Transverse colon (tissue), 4 donors: ENCODE measurements around the gene ZC3H4. TPM values are rescaled to one million over a fixed set of nuclear protein-coding genes. Genes with fewer than 3 reads are reported as not detected.
A peak's percentile ranks its signal among the peaks of the same experiment; 100 is the strongest.

ENCODE experiments used
- DNase-seq: peaks from one replicate; pipeline ENCODE4 v3.0.0-alpha.2; 2019
- H3K27ac ChIP-seq, 4 donors: fragments of 200-600 bp; sonication (generic); 2 replicates each; pipeline ENCODE4 v1.5.1; 2016 to 2018; ENCODE audit warnings: inconsistent platforms in 4 of 4
- H3K27me3 ChIP-seq: fragments of 200-600 bp; sonication (generic); 2 replicates; pipeline ENCODE4 v1.5.1; 2017; ENCODE audit warnings: inconsistent platforms
- H3K36me3 ChIP-seq, 4 donors: fragments of 200-600 bp; sonication (generic); 2 replicates each; pipeline ENCODE4 v1.5.1; 2017 to 2019; ENCODE audit warnings: inconsistent platforms in 4 of 4
- H3K4me1 ChIP-seq, 4 donors: fragments of 200-600 bp; sonication (generic); 2 replicates each; pipeline ENCODE4 v1.5.1; 2017 to 2020; ENCODE audit warnings: inconsistent platforms in 4 of 4
- H3K4me3 ChIP-seq, 4 donors: fragments of 200-600 bp; sonication (generic); 1 replicate in 1 of 4; 2 replicates in 3 of 4; pipeline versions ENCODE4 v1.5.1 to v1.6.1; 2017 to 2019; ENCODE audit warnings: inconsistent platforms in 4 of 4
- H3K9me3 ChIP-seq, 2 donors: fragments of 200-600 bp; sonication (generic); 2 replicates each; pipeline ENCODE4 v1.5.1; 2017 to 2019; ENCODE audit warnings: inconsistent platforms in 2 of 2
- CTCF ChIP-seq, 5 experiments: fragments of 200-600 bp in 3 of 5; fragments of 450-650 bp in 2 of 5; sonication (generic) in 3 of 5; IDR thresholded peaks; 1 replicate in 2 of 5; 2 replicates in 3 of 5; pipeline ENCODE4 v1.5.1; 2016 to 2017; ENCODE audit warnings: antibody characterized with exemption in 5 of 5, inconsistent platforms in 3 of 5, mild to moderate bottlenecking in 2 of 5, moderate library complexity in 1 of 5
- EP300 ChIP-seq: sonication (generic); formaldehyde crosslinking; IDR thresholded peaks from one replicate; pipeline ENCODE4 v1.6.1; 2017; ENCODE audit warnings: antibody characterized with exemption, low read depth
- POLR2A ChIP-seq: fragments of 450-650 bp; IDR thresholded peaks from one replicate; pipeline ENCODE4 v1.6.1; 2016; ENCODE audit warnings: antibody characterized with exemption, mild to moderate bottlenecking, moderate library complexity
- POLR2AphosphoS5 ChIP-seq, 3 donors: sonication (generic); formaldehyde crosslinking; IDR thresholded peaks; one replicate each; pipeline ENCODE4 v1.6.1; 2016; ENCODE audit warnings: antibody characterized with exemption in 3 of 3
- WGBS, 2 donors: methylation state at CpG; one replicate each; pipeline ENCODE4 v1.1.5; 2018; ENCODE audit warnings: low coverage in 1 of 2; 5-methylcytosine and 5-hydroxymethylcytosine counted together
- in situ Hi-C, 4 donors: fragments of 200-750 bp; cut with MboI; loops; one replicate each; pipeline versions ENCODE4 v1.15.0 to v1.15.1; 2017; ENCODE audit warnings: low sequenced_read_pairs in 3 of 4, low pct_ligation_motif_present in 1 of 4, low pct_unique_long_range_greater_than_20kb in 1 of 4
- intact Hi-C: fragments of 100-400 bp; cut with DNase I; formaldehyde crosslinking; loops from one replicate; pipeline ENCODE4 v1.15.1; 2023; ENCODE audit warnings: low total_unique reads
- total RNA-seq, 4 donors: library from RNA; depleted of rRNA; stranded (reverse); fragments of >200 nt; gene quantifications; one replicate each; pipeline ENCODE4 v1.1.0, GENCODE V29; 2016

Gene ZC3H4
- total RNA-seq, 4 donors from 2014 or later, result 25.4 to 32.2 (median 28.0) TPM

GRCh38 chr19:47158367-47158791 is 44.8 kb upstream of the ZC3H4 start:
- TF ChIP-seq CTCF (IDR thresholded peaks at IDR 0.05) (no peak), POLR2AphosphoS5 (IDR thresholded peaks at IDR 0.05) (no peak), EP300 (no peak), POLR2A (no peak)
- peak; percentile 14 for DNase-seq
- Histone ChIP-seq H3K27ac (peak overlapping the region; percentile 88 to 93 (median 88)), H3K4me1 (peaks cover 30 to 60% (median 53%) of the 10 kb centered on the region in 4 donors), H3K27me3 (no peaks in the 10 kb centered on the region), H3K4me3 (no peak overlapping the region), H3K9me3 (no peaks in the 10 kb centered on the region), H3K36me3 (peaks cover 0 to 2% (median 0%) of the 10 kb centered on the region in 4 donors)
- in situ Hi-C loops (loop anchor here in 1 of 4 donors (10.0 kb wide), 1 partner anchor 86 kb away; no protein-coding TSS in a partner anchor), intact Hi-C loops (loop anchor here (10.0 kb wide), 1 partner anchor 46 kb away; no protein-coding TSS in a partner anchor)
- 23 to 55% methylated on average over 3 to 8 of the region's 8 CpGs for WGBS, 2 donors

DNA sequence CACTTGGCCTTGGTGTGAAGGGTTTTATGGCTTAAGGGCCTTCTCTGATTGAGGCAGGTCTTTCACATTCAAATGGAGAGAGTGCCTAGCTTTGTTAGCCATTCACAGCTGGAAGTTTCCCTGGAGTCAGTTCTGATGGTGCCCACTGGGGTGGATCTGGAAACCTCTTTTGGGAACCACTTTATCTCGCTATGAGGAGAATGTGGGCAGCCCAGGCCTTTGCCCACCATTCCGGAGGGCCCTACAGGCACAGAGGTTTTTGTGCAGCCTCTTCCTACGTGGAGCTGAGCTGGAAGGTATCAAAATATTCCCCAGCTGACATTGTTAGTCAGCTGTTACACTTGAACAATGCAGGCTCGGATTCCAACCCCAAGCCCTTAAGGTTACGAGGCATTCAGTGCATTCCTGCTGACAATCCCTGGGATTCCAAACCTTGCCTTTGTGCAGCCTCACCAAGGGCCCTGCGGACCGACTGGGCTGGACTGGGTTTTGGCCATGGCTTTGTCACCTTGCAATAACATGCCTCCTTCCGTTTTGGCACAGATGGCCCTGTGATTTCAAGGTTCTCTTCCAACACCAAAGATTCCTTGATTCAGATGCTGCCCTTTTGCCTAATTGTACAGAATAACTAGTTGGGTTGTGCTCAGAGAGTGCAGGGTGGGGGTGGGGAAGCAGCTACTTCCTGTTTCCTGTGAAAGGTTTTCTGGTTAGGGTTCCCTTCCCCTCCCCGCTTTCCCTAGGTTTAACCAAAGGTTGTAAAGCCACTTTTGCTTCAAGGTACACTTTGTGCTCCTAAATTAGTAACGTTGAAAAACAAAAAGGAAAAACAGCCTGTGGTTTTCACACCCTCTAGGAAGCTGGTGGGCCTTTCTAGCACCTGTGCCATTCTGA is 44.1 kb upstream of the ZC3H4 start:
- peak in 3 of 5 experiments; percentile 3 to 57 (median 51) for TF ChIP-seq CTCF (IDR thresholded peaks at IDR 0.05)
- TF ChIP-seq POLR2A, result no peak
- Histone ChIP-seq H3K27ac (peak overlapping the region; percentile 88 to 93 (median 88)), H3K4me3 (peak overlapping the region in 1 of 4 donors; percentile 27), H3K9me3 (no peaks in the 10 kb centered on the region), H3K4me1 (peaks cover 34 to 67% (median 59%) of the 10 kb centered on the region in 4 donors), H3K36me3 (peaks cover 0 to 3% (median 0%) of the 10 kb centered on the region in 4 donors), H3K27me3 (no peaks in the 10 kb centered on the region)
- WGBS, 2 donors, result 18 to 32% methylated on average over 4 to 10 of the region's 10 CpGs
- in situ Hi-C loops, result loop anchor here in 1 of 4 donors (10.0 kb wide), 1 partner anchor 87 kb away; no protein-coding TSS in a partner anchor
- DNase-seq, result peak; percentile 64
- intact Hi-C loops, result loop anchor here (10.0 kb wide), 1 partner anchor 47 kb away; no protein-coding TSS in a partner anchor

- intact Hi-C loops (loop anchor here (10.0 kb wide), 1 partner anchor 48 kb away; no protein-coding TSS in a partner anchor), in situ Hi-C loops (loop anchor here in 1 of 4 donors (10.0 kb wide), 1 partner anchor 88 kb away; no protein-coding TSS in a partner anchor)
- TF ChIP-seq CTCF (IDR thresholded peaks at IDR 0.05) (no peak), EP300 (no peak), POLR2AphosphoS5 (IDR thresholded peaks at IDR 0.05) (no peak), POLR2A (no peak)
- H3K27ac ChIP-seq, result peak overlapping the region; percentile 88 to 93 (median 88)
- peaks cover 0 to 3% (median under 1%) of the 10 kb centered on the region in 4 donors for H3K36me3 ChIP-seq
- no peak overlapping the region for H3K4me3 ChIP-seq
- WGBS, 2 donors, result 23 to 52% methylated on average over 5 to 7 of the region's 7 CpGs
- H3K4me1 ChIP-seq, result peaks cover 34 to 74% (median 67%) of the 10 kb centered on the region in 4 donors
- no peaks in the 10 kb centered on the region for H3K9me3 ChIP-seq
- no peak for DNase-seq
- H3K27me3 ChIP-seq, result no peaks in the 10 kb centered on the region
Measured at GRCh38 chr19:47156861-47157430, 43.4 kb upstream of the ZC3H4 start.

- Histone ChIP-seq H3K27ac (peak overlapping the region; percentile 58 to 93 (median 79)), H3K9me3 (no peaks in the 10 kb centered on the region), H3K4me3 (no peak overlapping the region), H3K36me3 (peaks cover 0 to 16% (median 6%) of the 10 kb centered on the region in 4 donors), H3K27me3 (no peaks in the 10 kb centered on the region), H3K4me1 (peaks cover 34 to 85% (median 73%) of the 10 kb centered on the region in 4 donors)
- WGBS, 2 donors, result 48 to 74% methylated on average over 5 to 7 of the region's 7 CpGs
- DNase-seq, result peak; percentile 17
- in situ Hi-C loops (loop anchor here in 1 of 4 donors (10.0 kb wide), 1 partner anchor 90 kb away; no protein-coding TSS in a partner anchor), intact Hi-C loops (loop anchor here (10.0 kb wide), 1 partner anchor 50 kb away; no protein-coding TSS in a partner anchor)
- no peak for TF ChIP-seq POLR2A
- TF ChIP-seq POLR2AphosphoS5 (IDR thresholded peaks at IDR 0.05), result peak in 1 of 3 donors; percentile 36
Measured at GRCh38 chr19:47155148-47155547, 41.6 kb upstream of the ZC3H4 start.
